Measurements from ENCODE around the gene KIF17.

The KIF17 gene

DNA sequence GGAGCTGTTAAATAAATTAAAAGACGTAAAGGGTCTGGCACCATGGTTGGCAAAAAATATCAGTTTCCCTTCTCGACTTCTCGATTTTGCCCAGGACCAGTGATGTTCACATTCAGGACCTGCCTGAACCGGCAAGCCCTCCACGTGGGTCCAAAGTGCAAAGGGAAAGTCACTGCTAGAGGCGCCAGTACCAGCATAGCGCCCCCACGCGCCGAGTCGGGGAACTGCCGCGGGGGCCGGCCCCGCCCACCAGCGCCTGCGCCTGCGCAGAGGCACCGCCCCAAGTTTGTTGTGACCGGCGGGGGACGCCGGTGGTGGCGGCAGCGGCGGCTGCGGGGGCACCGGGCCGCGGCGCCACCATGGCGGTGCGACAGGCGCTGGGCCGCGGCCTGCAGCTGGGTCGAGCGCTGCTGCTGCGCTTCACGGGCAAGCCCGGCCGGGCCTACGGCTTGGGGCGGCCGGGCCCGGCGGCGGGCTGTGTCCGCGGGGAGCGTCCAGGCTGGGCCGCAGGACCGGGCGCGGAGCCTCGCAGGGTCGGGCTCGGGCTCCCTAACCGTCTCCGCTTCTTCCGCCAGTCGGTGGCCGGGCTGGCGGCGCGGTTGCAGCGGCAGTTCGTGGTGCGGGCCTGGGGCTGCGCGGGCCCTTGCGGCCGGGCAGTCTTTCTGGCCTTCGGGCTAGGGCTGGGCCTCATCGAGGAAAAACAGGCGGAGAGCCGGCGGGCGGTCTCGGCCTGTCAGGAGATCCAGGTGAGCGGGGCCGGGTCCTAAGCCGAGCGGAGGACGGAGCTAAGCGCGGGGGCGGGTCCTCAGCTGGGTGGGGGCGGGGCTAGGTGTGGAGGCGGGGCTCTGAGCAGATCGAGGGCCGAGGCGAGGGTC lies 84.4 kb downstream of the KIF17 start, which contains the start of gene PINK1:
Gene PINK1, plus strand, starts transcription at position 269 of the 875 bp plus-strand sequence. Its CDS starts 91 bp downstream, at position 360.
- Mint-ChIP-seq H3K27ac (peak within 1 kb of the TSS; percentile 11), H3K27me3 (no peaks in the 10 kb centered on the region), H3K36me3 (ENCODE audit: low read depth) (no peaks in the 10 kb centered on the region), H3K4me1 (peaks cover 20% of the 10 kb centered on the region), H3K4me3 (peak within 1 kb of the TSS; percentile 84), H3K9me3 (peaks cover 6% of the 10 kb centered on the region)
- ATAC-seq (peak; percentile 75), DNase-seq (peak; percentile 88)

DNA sequence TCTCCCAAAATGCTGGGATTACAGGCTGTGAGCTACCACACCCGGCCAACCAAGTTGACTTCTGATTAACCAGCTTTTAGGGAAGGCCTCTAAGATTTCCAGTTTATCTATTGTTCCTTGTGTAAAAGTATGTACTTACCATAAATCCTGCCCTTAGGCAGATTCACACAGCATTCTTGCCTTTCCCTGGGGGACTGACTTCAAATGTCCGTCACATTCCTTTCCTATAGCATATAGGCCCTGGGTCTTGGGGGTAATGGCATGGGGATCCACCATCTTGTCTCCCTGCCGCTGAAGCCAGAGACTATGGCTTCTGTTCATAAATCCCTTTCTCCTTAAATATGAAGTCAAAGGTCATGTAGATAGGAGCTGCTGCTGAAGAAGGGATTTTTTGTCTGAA lies 85.4 kb downstream of the KIF17 start:
- H3K36me3 Mint-ChIP-seq (ENCODE audit: low read depth), result no peaks in the 10 kb centered on the region
- ATAC-seq (no peak), DNase-seq (no peak)
- H3K4me1 Mint-ChIP-seq, result peaks cover 20% of the 10 kb centered on the region
- H3K27ac Mint-ChIP-seq, result no peak overlapping the region
- peak overlapping the region; percentile 70 for H3K4me3 Mint-ChIP-seq
- peaks cover 3% of the 10 kb centered on the region for H3K27me3 Mint-ChIP-seq
- peaks cover 6% of the 10 kb centered on the region for H3K9me3 Mint-ChIP-seq

DNA sequence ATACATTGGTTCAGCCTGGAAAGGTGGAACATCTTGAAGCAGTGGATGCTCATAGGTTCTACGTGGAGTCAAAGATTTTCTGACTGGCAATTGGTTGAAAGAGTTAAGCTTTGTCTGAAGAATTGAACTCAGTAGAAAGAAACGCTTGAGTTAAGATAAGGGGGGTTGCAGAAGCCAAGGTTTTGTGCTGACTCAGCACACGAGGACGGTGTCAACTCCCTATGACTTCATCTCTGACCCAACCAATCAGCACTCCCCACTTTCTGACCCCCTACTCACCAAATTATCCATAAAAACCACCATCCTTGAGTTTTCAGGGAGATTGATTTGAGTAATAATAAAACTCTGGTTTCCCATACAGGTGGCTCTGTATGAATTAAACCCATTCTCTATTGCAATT lies 87.1 kb downstream of the KIF17 start:
- no peak overlapping the region for H3K4me3 Mint-ChIP-seq
- H3K27ac Mint-ChIP-seq, result no peak overlapping the region
- ATAC-seq (no peak), DNase-seq (no peak)
- H3K4me1 Mint-ChIP-seq, result peaks cover 20% of the 10 kb centered on the region
- H3K9me3 Mint-ChIP-seq, result peaks cover 6% of the 10 kb centered on the region
- H3K36me3 Mint-ChIP-seq (ENCODE audit: low read depth), result no peaks in the 10 kb centered on the region
- peaks cover 11% of the 10 kb centered on the region for H3K27me3 Mint-ChIP-seq

GRCh38 chr1:20626524-20626923 lies 91.3 kb downstream of the KIF17 start:
- Mint-ChIP-seq H3K9me3 (peaks cover 6% of the 10 kb centered on the region), H3K27ac (no peak overlapping the region), H3K4me3 (no peak overlapping the region), H3K27me3 (peaks cover 20% of the 10 kb centered on the region), H3K4me1 (no peaks in the 10 kb centered on the region), H3K36me3 (ENCODE audit: low read depth) (no peaks in the 10 kb centered on the region)
- ATAC-seq (no peak), DNase-seq (no peak)

DNA sequence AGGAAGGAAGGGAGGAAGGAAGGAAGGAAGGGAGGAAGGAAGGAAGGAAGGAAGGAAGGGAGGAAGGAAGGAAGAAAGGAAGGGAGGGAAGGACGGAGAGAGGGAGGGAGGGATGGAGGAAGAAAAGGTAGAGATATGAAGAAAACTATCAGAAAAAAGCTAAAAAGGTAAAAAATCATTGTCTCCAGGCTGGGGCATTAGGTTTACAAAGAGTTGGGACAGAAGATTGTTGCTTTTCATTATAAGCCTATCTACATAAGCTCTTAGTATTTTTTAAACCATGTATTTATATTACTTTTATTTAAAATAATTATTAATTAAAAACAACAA lies 91.7 kb downstream of the KIF17 start:
- Mint-ChIP-seq H3K4me3 (no peak overlapping the region), H3K27ac (no peak overlapping the region), H3K4me1 (no peaks in the 10 kb centered on the region), H3K27me3 (peaks cover 20% of the 10 kb centered on the region), H3K9me3 (peaks cover 6% of the 10 kb centered on the region), H3K36me3 (ENCODE audit: low read depth) (no peaks in the 10 kb centered on the region)
- no peak for ATAC-seq
- DNase-seq, result no peak

DNA sequence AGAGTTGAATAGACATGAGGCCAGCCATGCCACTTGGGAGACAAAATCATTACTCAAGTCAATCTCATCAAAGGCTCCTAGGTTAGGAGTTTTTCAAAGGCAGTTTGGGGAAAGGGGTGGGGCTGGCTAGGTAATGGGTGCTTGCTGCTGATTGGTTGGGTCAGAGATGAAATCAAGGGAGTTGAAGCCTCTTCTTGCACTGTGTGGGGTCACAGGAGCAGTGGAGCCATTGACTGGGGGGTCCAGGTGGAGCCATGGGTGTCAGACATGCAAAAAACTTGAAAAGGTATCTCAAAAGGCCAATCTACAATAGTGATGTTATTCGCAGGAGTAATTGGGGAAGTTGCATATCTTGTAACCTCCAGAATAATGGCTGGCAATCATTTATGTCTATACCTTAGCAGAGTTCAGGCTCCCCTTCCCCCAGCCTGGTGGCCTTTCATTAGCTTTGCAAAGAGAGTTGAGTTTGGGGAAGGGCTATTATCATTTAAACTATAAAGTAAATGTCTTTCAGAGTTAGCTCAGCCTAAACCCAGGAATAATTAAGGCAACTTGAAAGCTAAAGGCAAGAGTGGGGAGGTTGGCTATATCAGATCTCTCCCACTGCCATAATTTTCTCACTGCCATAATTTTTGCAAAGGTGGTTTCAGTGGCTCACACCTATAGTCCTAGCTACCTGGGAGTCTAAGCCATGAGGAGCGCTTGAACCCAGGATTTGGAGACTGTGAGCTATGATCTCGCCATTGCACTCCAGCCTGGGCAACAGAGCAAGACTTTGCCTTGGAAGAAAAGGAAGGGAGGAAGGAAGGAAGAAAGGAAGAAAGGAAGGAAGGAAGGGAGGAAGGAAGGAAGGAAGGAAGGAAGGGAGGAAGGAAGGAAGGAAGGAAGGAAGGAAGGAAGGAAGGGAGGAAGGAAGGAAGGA lies 92.4 kb downstream of the KIF17 start:
- H3K9me3 Mint-ChIP-seq, result peaks cover 6% of the 10 kb centered on the region
- ATAC-seq, result no peak
- H3K27ac Mint-ChIP-seq, result no peak overlapping the region
- no peak overlapping the region for H3K4me3 Mint-ChIP-seq
- no peak for DNase-seq
- peaks cover 20% of the 10 kb centered on the region for H3K27me3 Mint-ChIP-seq
- no peaks in the 10 kb centered on the region for H3K4me1 Mint-ChIP-seq
- no peaks in the 10 kb centered on the region for H3K36me3 Mint-ChIP-seq (ENCODE audit: low read depth)

DNA sequence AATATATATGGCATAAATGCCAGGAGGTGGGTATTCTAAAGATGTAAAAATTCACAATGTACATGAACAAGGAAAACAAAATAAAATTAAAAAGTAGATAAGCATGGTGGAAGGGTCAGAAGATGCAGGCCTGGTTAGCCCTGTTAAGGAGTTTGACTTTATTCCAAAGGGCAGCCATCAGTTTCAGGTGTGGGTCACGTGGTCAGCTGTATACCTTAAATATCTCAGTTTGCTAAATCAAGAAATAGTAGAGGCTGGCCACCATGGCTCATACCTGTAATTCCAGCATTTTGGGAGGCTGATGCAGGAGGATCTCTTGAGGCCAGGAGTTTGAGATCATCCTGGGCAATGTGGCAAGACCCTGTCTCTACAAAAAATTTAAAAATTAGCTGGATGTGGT lies 93.1 kb downstream of the KIF17 start:
- Mint-ChIP-seq H3K4me3 (no peak overlapping the region), H3K27ac (no peak overlapping the region), H3K27me3 (peaks cover 20% of the 10 kb centered on the region), H3K9me3 (peaks cover 6% of the 10 kb centered on the region), H3K36me3 (ENCODE audit: low read depth) (no peaks in the 10 kb centered on the region), H3K4me1 (no peaks in the 10 kb centered on the region)
- ATAC-seq (no peak), DNase-seq (no peak)

GRCh38 chr1:20621012-20621411 lies 96.8 kb downstream of the KIF17 start:
- Mint-ChIP-seq H3K27ac (no peak overlapping the region), H3K36me3 (ENCODE audit: low read depth) (no peaks in the 10 kb centered on the region), H3K4me1 (peaks cover 5% of the 10 kb centered on the region), H3K4me3 (no peak overlapping the region), H3K9me3 (no peaks in the 10 kb centered on the region), H3K27me3 (peaks cover 12% of the 10 kb centered on the region)
- DNase-seq (no peak), ATAC-seq (no peak)

DNA sequence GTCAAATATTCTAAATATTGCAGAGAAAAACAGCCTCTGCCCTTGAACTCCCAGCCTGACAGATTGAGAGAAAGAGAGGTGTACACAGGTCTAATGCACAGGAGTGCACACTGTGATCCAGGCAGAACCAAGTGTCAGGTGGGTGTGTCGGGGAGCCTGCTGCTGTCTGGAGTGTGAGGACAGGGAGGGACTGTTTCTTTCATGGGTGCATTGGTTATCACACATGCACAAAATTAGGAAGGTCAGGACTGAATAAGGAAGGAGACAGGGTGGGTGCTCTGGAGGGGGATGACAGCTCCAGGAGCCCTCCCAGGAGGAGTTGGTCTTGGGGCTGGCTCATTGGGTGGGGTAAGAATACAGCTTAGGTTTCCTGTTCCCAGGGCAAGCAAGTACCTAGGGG lies 97.8 kb downstream of the KIF17 start:
- no peaks in the 10 kb centered on the region for H3K36me3 Mint-ChIP-seq (ENCODE audit: low read depth)
- peaks cover 9% of the 10 kb centered on the region for H3K27me3 Mint-ChIP-seq
- DNase-seq (no peak), ATAC-seq (no peak)
- H3K27ac Mint-ChIP-seq, result no peak overlapping the region
- no peaks in the 10 kb centered on the region for H3K9me3 Mint-ChIP-seq
- H3K4me1 Mint-ChIP-seq, result peaks cover 5% of the 10 kb centered on the region
- no peak overlapping the region for H3K4me3 Mint-ChIP-seq

GRCh38 chr1:20618550-20618949 lies 99.3 kb downstream of the KIF17 start:
- no peak for ATAC-seq
- peaks cover 8% of the 10 kb centered on the region for H3K27me3 Mint-ChIP-seq
- no peaks in the 10 kb centered on the region for H3K36me3 Mint-ChIP-seq (ENCODE audit: low read depth)
- no peak for DNase-seq
- H3K4me3 Mint-ChIP-seq, result no peak overlapping the region
- H3K9me3 Mint-ChIP-seq, result no peaks in the 10 kb centered on the region
- H3K4me1 Mint-ChIP-seq, result peaks cover 5% of the 10 kb centered on the region
- H3K27ac Mint-ChIP-seq, result no peak overlapping the region

GRCh38 chr1:20616847-20617487 lies 100.8 kb downstream of the KIF17 start:
- H3K4me1 Mint-ChIP-seq, result peaks cover 5% of the 10 kb centered on the region
- H3K9me3 Mint-ChIP-seq, result no peaks in the 10 kb centered on the region
- H3K36me3 Mint-ChIP-seq (ENCODE audit: low read depth), result no peaks in the 10 kb centered on the region
- peaks cover 3% of the 10 kb centered on the region for H3K27me3 Mint-ChIP-seq
- no peak overlapping the region for H3K27ac Mint-ChIP-seq
- no peak for ATAC-seq
- DNase-seq, result no peak
- no peak overlapping the region for H3K4me3 Mint-ChIP-seq

DNA sequence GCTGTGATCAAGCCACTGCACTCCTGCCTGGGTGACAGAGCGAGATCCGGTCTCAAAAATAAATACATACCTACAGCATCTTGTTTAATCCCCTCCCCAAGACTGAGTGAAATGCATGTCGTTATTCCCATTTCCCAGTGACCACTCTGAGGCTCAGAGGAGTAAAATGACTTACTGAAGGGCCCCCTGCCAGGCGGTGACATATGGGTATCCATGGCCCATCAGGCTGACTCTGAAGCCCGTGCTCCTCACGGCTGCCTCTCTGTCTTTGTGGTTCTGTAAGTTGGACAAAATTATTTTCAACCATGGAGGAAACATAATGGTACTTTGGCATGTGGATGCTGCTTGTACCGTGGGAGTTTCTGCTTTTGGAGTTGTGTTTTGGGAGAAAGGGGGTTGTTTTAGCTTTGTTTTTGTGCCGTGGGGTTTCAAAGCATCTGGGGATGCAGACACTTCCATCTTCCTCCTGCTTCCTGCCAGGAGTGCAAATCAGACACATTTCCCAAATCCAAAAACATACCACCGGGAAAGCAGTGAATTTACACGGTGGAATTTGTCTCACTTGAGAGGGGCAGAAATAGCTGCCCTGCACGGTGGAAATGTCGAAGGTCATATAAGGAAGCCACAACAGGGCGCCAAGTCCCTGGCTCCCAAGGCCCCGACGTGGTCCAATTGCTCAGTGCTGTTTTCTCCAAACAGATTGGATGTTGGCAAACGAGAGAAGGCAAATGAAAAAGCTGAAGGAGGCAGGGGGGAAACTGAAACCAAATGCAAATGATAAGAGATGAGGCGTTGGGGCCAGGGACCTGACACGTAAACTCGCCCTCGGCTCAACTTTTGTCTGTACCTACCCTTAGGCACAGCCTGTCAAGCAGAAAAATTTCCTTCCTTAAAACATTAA lies 101.6 kb downstream of the KIF17 start:
- no peak for ATAC-seq
- peaks cover 3% of the 10 kb centered on the region for H3K27me3 Mint-ChIP-seq
- no peaks in the 10 kb centered on the region for H3K9me3 Mint-ChIP-seq
- no peak for DNase-seq
- no peaks in the 10 kb centered on the region for H3K36me3 Mint-ChIP-seq (ENCODE audit: low read depth)
- H3K4me3 Mint-ChIP-seq, result no peak overlapping the region
- no peak overlapping the region for H3K27ac Mint-ChIP-seq
- H3K4me1 Mint-ChIP-seq, result peaks cover 5% of the 10 kb centered on the region

- ATAC-seq (no peak), DNase-seq (no peak)
- no peak overlapping the region for H3K27ac Mint-ChIP-seq
- H3K4me1 Mint-ChIP-seq, result peaks cover 5% of the 10 kb centered on the region
- H3K27me3 Mint-ChIP-seq, result peaks cover 3% of the 10 kb centered on the region
- no peaks in the 10 kb centered on the region for H3K9me3 Mint-ChIP-seq
- H3K36me3 Mint-ChIP-seq (ENCODE audit: low read depth), result no peaks in the 10 kb centered on the region
- H3K4me3 Mint-ChIP-seq, result no peak overlapping the region
Measured at GRCh38 chr1:20614131-20614579, 103.7 kb downstream of the KIF17 start.
